GM12865 (cell line): ENCODE measurements around the gene WRNIP1.

Source experiments
- DNase-seq: peaks from one replicate; pipeline ENCODE4 v3.0.0; 2010; ENCODE audit warnings: low read depth
- H3K4me3 ChIP-seq: 2 replicates; pipeline ENCODE4 v1.5.1; 2011; ENCODE audit warnings: mild to moderate bottlenecking, low read depth, low read length, control low read depth
- CTCF ChIP-seq: IDR thresholded peaks from 2 replicates; pipeline ENCODE4 v1.5.1; 2011; ENCODE audit warnings: low read length, control low read depth, low read depth, inconsistent platforms; ENCODE audit not compliant: insufficient read depth; ENCODE audit errors: missing control alignments

WRNIP1 gene

GRCh38 chr6:2773449-2773848 is 8.3 kb downstream of the WRNIP1 start:
- no peak overlapping the region for H3K4me3 ChIP-seq
- no peak for TF ChIP-seq CTCF

GRCh38 chr6:2775003-2775402 is 9.8 kb downstream of the WRNIP1 start:
- no peak for DNase-seq
- no peak overlapping the region for H3K4me3 ChIP-seq
- TF ChIP-seq CTCF, result no peak

More at GRCh38 chr6:2773449-2773848, 8.3 kb downstream of the WRNIP1 start:
- no peak for DNase-seq

- TF ChIP-seq CTCF, result no peak
- no peak overlapping the region for H3K4me3 ChIP-seq
- no peak for DNase-seq
These were observed 12.1 kb downstream of the WRNIP1 start for GRCh38 chr6:2777249-2777648.

- no peak for DNase-seq
- no peak overlapping the region for H3K4me3 ChIP-seq
- no peak for TF ChIP-seq CTCF
These were observed 15.0 kb downstream of the WRNIP1 start for GRCh38 chr6:2780102-2780737.

- H3K4me3 ChIP-seq, result no peak overlapping the region
- DNase-seq, result no peak
- no peak for TF ChIP-seq CTCF
These were observed 16.6 kb downstream of the WRNIP1 start for GRCh38 chr6:2781685-2782355.

DNA sequence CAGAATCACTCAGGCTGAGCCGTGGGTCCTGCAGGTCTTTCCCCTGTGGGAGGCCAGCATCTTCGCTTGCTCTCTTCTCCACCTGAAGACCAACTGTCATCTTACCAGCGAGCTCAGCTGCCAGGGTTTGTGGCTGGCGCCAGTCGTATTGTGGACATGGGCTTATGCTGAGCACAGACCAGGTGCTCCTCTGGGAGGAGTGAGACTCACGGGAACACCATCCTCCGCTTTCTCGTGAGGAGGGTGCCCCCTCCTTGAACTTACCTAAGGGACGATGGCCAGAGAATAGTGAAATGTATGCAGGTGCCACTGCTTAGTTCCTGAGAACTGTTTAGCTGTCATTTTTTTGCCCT is 17.1 kb downstream of the WRNIP1 start:
- H3K4me3 ChIP-seq, result no peak overlapping the region
- TF ChIP-seq CTCF, result no peak
- no peak for DNase-seq

DNA sequence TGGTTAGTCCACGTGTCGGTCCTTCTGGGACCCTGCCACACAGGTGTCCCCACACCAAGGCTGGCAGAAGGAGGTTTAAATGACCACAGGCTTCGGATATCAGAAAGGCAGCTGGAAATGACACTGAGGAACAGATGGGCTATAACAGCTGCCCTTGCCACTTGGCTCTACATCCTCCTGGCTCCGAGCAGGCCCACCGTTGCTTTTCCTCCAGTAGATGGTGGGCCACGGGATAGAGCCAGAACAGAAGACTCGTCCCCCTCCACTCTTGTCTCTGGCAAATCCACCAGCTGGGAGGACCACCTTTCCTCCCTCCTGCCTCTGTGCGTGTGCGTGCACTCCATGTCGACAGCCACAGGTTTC is 17.6 kb downstream of the WRNIP1 start:
- DNase-seq, result no peak
- TF ChIP-seq CTCF, result no peak
- no peak overlapping the region for H3K4me3 ChIP-seq
